Measurements from ENCODE around the gene SERPINA9.
"Not testable (repeated sequence)": the region's sequence is repeated elsewhere in the genome, so short reads cannot be mapped to it uniquely, and the experiment has no call there.

The SERPINA9 gene

GRCh38 chr14:94421316-94421715 is 54.7 kb downstream of the SERPINA9 start:
- DNase-seq: no peak

GRCh38 chr14:94417497-94418205 is 58.3 kb downstream of the SERPINA9 start:
- not testable (repeated sequence) for DNase-seq
